NCI-H1105 treated with DMSO at 0.1 percent for 48 hours (cell line): ENCODE results near the gene ADISSP.

ENCODE experiments used
- DNase-seq: peaks from one replicate; lab custom pipeline; 2025; lab: John Stamatoyannopoulos, UW

The ADISSP gene

GRCh38 chr20:3755269-3755668 is 12.3 kb downstream of the ADISSP start:
- no peak for DNase-seq

DNA sequence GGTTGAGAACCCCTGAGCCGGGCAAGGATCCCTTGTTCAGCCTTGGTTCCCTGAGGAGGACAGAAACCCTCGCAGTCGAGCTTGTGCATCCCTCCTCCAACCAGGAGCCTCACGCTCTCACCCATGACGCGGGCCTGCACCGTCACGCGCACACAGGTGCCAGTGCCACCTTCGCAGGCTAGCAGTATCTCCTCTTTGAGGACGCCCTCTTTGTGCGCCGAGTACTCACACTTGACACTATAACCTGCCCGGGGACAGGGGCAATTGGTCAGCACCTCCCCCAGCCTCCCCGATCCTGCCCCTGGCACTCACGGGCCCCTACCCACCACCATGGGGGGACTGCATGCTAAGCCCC is 13.3 kb downstream of the ADISSP start:
- DNase-seq, result no peak

GRCh38 chr20:3753501-3754275 is 13.9 kb downstream of the ADISSP start:
- DNase-seq, result no peak

DNA sequence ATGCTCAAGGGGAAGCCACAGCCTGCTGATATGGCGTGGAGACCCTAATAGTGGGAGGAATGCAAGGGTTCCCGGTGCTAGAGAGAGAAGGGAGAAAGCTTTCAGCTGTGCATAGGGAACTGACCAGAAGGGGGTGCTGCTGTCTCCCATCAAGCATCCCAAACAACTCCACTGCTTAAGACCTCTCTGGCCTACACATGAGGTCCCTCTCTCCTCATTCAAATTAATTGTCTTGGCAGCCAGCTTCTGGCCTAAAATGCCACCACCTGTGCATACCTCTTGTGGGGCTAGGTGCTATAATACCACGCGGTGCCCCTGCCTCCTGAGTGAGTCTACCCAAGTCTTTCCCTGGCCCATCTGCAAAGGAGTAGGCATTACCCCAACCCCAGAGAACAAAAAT is 14.5 kb downstream of the ADISSP start:
- peak; percentile 50 for DNase-seq

DNA sequence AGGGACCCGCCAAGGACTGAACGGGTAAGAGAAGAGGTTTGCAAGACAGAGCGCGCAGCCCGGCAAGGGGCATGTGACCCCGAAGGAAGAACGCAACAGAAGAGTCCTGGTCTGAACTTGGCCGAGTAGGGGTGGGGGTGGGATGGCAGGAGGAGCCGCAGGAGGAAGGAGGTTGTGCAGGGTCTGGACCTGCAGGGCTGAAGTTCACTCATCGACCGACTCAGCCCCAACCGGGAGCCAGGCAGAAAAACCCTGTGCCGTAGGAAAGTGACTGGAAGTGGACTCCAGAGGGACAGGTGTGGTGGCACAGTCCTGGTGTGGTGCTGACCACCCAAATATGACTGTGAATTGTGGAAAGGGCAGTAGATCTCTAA is 15.2 kb downstream of the ADISSP start:
- DNase-seq, result no peak

- peak; percentile 87 for DNase-seq
Observed at GRCh38 chr20:3751675-3752385, 15.7 kb downstream of the ADISSP start.

- no peak for DNase-seq
Observed at GRCh38 chr20:3751305-3751674, 16.3 kb downstream of the ADISSP start.

- peak; percentile 71 for DNase-seq
Observed at GRCh38 chr20:3749689-3750531, 17.6 kb downstream of the ADISSP start.

DNA sequence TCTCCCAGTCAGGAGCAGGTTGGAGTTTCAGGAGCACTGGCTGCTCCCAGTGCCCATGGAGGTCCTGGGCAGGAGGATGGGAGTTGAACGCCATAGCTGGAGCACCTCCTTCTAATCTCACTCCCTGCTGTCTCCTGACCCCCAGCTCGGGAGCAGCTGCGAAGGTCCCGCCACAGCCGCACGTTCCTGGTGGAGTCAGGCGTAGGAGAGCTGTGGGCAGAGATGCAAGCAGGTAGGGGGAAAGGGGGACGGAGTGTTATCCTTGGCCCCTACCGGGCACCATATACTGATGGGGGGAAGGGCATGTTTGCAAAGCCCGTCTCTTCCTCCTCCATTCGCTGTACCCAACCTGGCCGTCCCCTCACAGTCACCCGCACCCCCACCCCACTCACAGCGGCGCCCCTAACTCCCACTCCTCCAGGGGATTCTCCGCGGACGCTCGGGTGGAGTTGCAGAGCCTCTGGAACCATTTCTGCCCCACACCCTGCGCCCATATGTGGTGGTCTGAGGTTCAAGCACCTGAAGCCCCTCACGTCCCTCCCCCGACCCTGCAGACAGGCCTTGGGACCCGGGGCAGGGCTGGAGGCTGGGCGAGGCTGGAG is 18.4 kb downstream of the ADISSP start:
- DNase-seq, result no peak

DNA sequence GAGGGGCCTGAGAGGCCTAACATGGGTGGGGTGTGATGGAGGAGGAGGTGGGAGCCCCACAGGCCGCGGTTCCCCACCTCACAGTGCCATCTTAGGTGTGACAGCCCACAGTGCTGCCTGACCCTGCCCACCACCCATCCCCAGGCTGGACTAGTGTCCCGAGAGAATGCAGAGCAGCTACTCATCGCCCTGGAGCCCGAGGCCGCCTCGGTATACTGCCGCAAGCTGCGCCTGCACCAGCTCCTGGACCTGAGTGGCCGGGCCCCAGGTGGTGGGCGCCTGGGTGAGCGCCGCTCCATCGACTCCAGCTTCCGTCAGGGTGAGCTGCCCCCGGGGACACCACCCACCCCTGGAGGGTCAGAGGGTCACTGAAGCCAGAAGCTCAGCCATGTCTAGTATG is 19.5 kb downstream of the ADISSP start:
- no peak for DNase-seq

DNA sequence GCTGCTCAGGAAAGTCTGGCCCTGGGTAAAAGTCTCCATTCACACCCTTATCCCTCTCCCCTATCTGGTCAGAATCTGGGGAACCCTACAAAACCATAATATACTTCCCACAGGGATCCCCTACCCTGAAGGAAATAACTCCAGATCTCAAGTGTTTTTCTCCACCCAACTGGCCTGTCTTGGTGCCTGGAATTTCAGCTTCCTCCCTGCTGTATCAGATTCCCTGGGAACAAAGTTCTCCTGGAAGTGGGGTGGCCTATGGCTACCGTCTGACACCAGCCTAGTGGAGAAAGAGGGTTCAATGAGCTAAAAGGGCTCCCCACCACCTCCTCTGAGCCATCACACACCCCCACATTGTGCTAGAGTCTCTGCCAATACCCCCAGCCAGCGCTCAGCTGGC is 20.1 kb downstream of the ADISSP start:
- DNase-seq, result no peak

GRCh38 chr20:3745686-3746173 is 21.8 kb downstream of the ADISSP start:
- DNase-seq, result peak; percentile 28

DNA sequence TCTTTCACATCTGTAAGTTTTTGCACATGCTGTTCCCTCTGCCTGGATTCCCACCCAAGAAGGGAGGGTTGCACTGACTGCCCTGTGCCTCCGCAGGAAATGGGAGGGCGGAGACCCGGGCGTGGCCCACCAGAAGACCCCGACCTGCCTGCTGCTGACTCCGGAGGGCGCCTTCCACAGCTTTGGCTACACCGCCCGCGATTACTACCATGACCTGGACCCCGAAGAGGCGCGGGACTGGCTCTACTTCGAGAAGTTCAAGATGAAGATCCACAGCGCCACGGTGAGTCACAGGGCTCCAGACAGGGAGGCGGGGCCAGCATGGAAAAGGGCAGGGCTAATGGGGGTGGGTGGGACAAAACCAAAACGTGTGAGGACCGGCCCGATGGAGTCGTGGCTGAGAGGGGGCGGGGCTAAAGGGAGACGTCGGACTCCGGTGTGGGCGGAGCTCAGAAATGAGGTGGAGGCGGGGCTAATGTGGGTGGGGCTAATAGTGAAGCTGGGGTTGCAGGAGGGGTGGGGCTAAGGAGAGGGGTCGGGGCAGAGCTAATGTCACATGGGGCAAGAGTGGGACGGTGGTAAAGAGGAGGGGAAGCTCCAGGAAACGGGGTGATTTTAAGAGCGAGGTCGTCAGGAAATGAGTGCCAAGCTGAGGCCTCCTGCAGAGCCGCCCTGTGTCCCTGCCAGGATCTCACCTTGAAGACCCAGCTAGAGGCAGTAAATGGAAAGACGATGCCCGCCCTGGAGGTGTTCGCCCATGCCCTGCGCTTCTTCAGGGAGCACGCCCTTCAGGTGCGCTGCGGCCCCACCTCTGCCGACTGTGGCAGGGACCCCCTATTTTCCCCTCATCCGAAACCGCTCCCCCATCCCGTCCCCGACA is 22.5 kb downstream of the ADISSP start:
- DNase-seq, result peak; percentile 79

- DNase-seq, result no peak
Observed at GRCh38 chr20:3744037-3744436, 23.5 kb downstream of the ADISSP start.

GRCh38 chr20:3743251-3743650 is 24.3 kb downstream of the ADISSP start:
- DNase-seq, result no peak

GRCh38 chr20:3741836-3742458 is 25.6 kb downstream of the ADISSP start:
- DNase-seq, result no peak

- no peak for DNase-seq
Observed at GRCh38 chr20:3740615-3741301, 26.8 kb downstream of the ADISSP start.

DNA sequence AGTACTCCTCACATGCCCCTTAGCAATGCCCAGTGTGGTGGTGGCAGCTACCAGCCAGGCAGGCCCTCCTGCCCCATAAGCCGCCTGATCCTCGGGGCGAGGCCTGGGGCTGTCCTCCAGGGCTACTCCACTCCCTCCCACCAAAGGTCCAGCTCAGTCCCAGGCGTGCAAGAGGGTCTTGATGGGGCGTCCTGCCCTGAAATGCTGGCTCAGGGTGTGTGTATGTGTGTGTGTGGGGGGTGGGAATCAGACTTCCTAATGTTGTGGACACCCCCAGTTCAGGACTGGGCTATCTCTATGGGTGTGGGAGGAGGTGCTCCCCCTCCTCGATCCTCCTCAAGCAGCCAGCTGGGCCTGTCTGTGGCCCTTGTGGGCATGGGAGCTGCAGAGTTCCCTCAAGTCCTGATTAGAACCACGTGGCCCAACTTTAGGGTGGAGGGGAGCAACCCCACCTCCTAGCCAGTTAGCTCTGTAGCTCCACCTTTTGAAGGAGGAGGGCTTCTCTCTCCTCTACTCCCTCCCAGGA is 27.6 kb downstream of the ADISSP start:
- DNase-seq, result no peak

GRCh38 chr20:3739054-3739925 is 28.3 kb downstream of the ADISSP start:
- DNase-seq, result no peak
